GM12878 (cell line): Measurements from ENCODE around the gene AEN. TPM values are rescaled to one million over a fixed set of nuclear protein-coding genes. Genes with fewer than 3 reads are reported as not detected.

ENCODE experiments used
- ATAC-seq: fragments of 200-7000 bp; cut with Tn5 transposase; 3 replicates; pipeline ENCODE4 v1.9.1; 2020; ENCODE audit warnings: mild to moderate bottlenecking, moderate library complexity
- BruUV-seq: library from RNA; stranded (reverse); fragments of 400-500 nt; replicated peaks from 2 replicates; lab custom pipeline; 2021; lab: Mats Ljungman, UMichigan
- CTCF ChIA-PET: fragments of 300-600 bp; sonication (Branson Sonifier 250); formaldehyde crosslinking; extraction: SDS; loops from one replicate; lab custom pipeline; 2021; ENCODE audit warnings: inconsistent platforms; lab: Yijun Ruan, JAX
- POLR2A ChIA-PET: fragments of 350-600 bp; formaldehyde crosslinking; extraction: SDS; loops from one replicate; lab custom pipeline; 2021; ENCODE audit warnings: inconsistent platforms; lab: Charles Lee
- RAD21 ChIA-PET: fragments of 300-600 bp; sonication (Branson Sonifier 250); formaldehyde crosslinking; loops from one replicate; lab custom pipeline; 2023; ENCODE audit warnings: antibody characterized with exemption; ENCODE audit not compliant: unreplicated experiment; lab: Charles Lee
- SMC1A ChIA-PET: fragments of 300-600 bp; sonication (Branson Sonifier 250); formaldehyde crosslinking; loops from one replicate; lab custom pipeline; 2023; ENCODE audit not compliant: unreplicated experiment, uncharacterized antibody; lab: Charles Lee
- DNase-seq: peaks from one replicate; pipeline ENCODE4 v3.0.0-alpha.2; 2011; ENCODE audit warnings: low read depth, low spot score
- FAIRE-seq: peaks from 3 replicates; lab custom pipeline; 2011; peaks lifted over from hg19 to GRCh38; lab: Jason Lieb, UNC
- H2AFZ ChIP-seq: 2 replicates; pipeline ENCODE4 v1.6.0; 2011; ENCODE audit warnings: low read depth, low read length, control low read depth; ENCODE audit not compliant: control insufficient read depth
- H3K27ac ChIP-seq: 2 replicates; pipeline ENCODE4 v1.5.1; 2011; ENCODE audit warnings: control low read depth; ENCODE audit not compliant: control insufficient read depth, insufficient read depth
- H3K27me3 ChIP-seq, 2 experiments: replicated peaks in 1 of 2; 2 replicates each; pipeline versions ENCODE4 v1.6.0 to v1.6.1; 2011; ENCODE audit warnings: low read length in 1 of 2; ENCODE audit not compliant: control insufficient read depth in 2 of 2, insufficient read depth in 2 of 2
- H3K36me3 ChIP-seq, 2 experiments: 2 replicates each; pipeline ENCODE4 v1.5.1; 2011; ENCODE audit warnings: low read length in 1 of 2; ENCODE audit not compliant: control insufficient read depth in 2 of 2, insufficient read depth in 2 of 2
- H3K4me1 ChIP-seq: 2 replicates; pipeline ENCODE4 v1.6.1; 2011; ENCODE audit warnings: mild to moderate bottlenecking, low read length, moderate library complexity, mixed read lengths; ENCODE audit not compliant: control insufficient read depth, insufficient read depth
- H3K4me2 ChIP-seq: 2 replicates; pipeline ENCODE4 v1.6.0; 2011; ENCODE audit warnings: control low read depth; ENCODE audit not compliant: control insufficient read depth, insufficient read depth
- H3K4me3 ChIP-seq: fragments of 200-600 bp; sonication (generic); 2 replicates; pipeline ENCODE4 v1.5.1; 2016
- H3K79me2 ChIP-seq: 2 replicates; pipeline ENCODE4 v1.6.0; 2011; ENCODE audit warnings: low read length; ENCODE audit not compliant: control insufficient read depth, insufficient read depth
- H3K9ac ChIP-seq: 2 replicates; pipeline ENCODE4 v1.8.0; 2011; ENCODE audit warnings: low read length, control low read depth, mixed read lengths; ENCODE audit not compliant: control insufficient read depth, insufficient read depth
- H3K9me3 ChIP-seq: replicated peaks from 3 replicates; pipeline ENCODE4 v1.5.1; 2011; ENCODE audit warnings: mild to moderate bottlenecking, low read length; ENCODE audit not compliant: control insufficient read depth, insufficient read depth
- H4K20me1 ChIP-seq: 2 replicates; pipeline ENCODE4 v1.6.0; 2011; ENCODE audit not compliant: control insufficient read depth, insufficient read depth
- BCL11A ChIP-seq: IDR thresholded peaks from 2 replicates; pipeline ENCODE4 v1.6.1; 2011; ENCODE audit warnings: low read depth, low read length
- BHLHE40 ChIP-seq, 2 experiments: fragments of 450-650 bp in 1 of 2; IDR thresholded peaks; 2 replicates each; pipeline ENCODE4 v1.6.1; 2011 to 2017; ENCODE audit warnings: low read depth in 2 of 2, borderline replicate concordance in 1 of 2, improper control_type of control experiment in 1 of 2, low read length in 1 of 2, mild to moderate bottlenecking in 1 of 2
- CREM ChIP-seq: IDR thresholded peaks from 2 replicates; pipeline ENCODE4 v1.6.1; 2014; ENCODE audit warnings: antibody characterized with exemption, low read depth
- E2F4 ChIP-seq: IDR thresholded peaks from 2 replicates; pipeline ENCODE4 v1.6.1; 2012; ENCODE audit warnings: low read depth, low read length, improper control_type of control experiment
- FOXK2 ChIP-seq: fragments of 450-650 bp; IDR thresholded peaks from 2 replicates; pipeline ENCODE4 v1.6.1; 2017; ENCODE audit warnings: mild to moderate bottlenecking, moderate library complexity
- HDAC2 ChIP-seq: fragments of 200-600 bp; sonication (generic); IDR thresholded peaks from 2 replicates; pipeline ENCODE4 v1.6.1; 2017
- MLLT1 ChIP-seq: fragments of 450-650 bp; IDR thresholded peaks from 2 replicates; pipeline ENCODE4 v1.6.1; 2016; ENCODE audit warnings: mild to moderate bottlenecking
- MYC ChIP-seq: IDR thresholded peaks from 2 replicates; pipeline ENCODE4 v1.6.1; 2011; ENCODE audit warnings: mild to moderate bottlenecking, low read length, moderate library complexity, inconsistent platforms; ENCODE audit not compliant: insufficient read depth, insufficient replicate concordance, insufficient read length, severe bottlenecking
- NKRF ChIP-seq: fragments of 450-650 bp; conservative IDR thresholded peaks from 2 replicates; pipeline ENCODE4 v1.6.1; 2017; ENCODE audit warnings: mild to moderate bottlenecking, moderate library complexity
- NR2C2 ChIP-seq: IDR thresholded peaks from 2 replicates; pipeline ENCODE4 v1.6.1; 2011; ENCODE audit warnings: borderline replicate concordance, low read depth; ENCODE audit not compliant: control insufficient read depth, insufficient read length
- SMARCA5 ChIP-seq: fragments of 450-650 bp; IDR thresholded peaks from 2 replicates; pipeline ENCODE4 v1.6.1; 2017; ENCODE audit warnings: mild to moderate bottlenecking
- SP1 ChIP-seq: IDR thresholded peaks from one replicate; pipeline ENCODE4 v1.6.1; 2011; ENCODE audit warnings: low read depth, low read length
- TCF7 ChIP-seq: IDR thresholded peaks from 2 replicates; pipeline ENCODE4 v1.6.1; 2014; ENCODE audit warnings: antibody characterized with exemption, borderline replicate concordance
- ZNF24 ChIP-seq: fragments of 450-650 bp; IDR thresholded peaks from 2 replicates; pipeline ENCODE4 v1.6.1; 2017; ENCODE audit warnings: antibody characterized with exemption, mild to moderate bottlenecking
- ZZZ3 ChIP-seq: IDR thresholded peaks from 2 replicates; pipeline ENCODE4 v1.6.1; 2011; ENCODE audit warnings: low read depth; ENCODE audit not compliant: control insufficient read depth, insufficient read length
- WGBS: methylation state at CpG from one replicate; pipeline ENCODE4 v1.1.6; 2016; ENCODE audit warnings: low lambda C conversion rate; ENCODE audit not compliant: insufficient replicate concordance, insufficient coverage; ENCODE audit errors: missing lambda C conversion rate; 5-methylcytosine and 5-hydroxymethylcytosine counted together
- in situ Hi-C: fragments of 300-500 bp; cut with MboI; formaldehyde crosslinking; loops from 9 replicates; pipeline ENCODE4 v1.14.3; 2018; ENCODE audit warnings: mixed read lengths
- intact Hi-C: fragments of 100-400 bp; cut with micrococcal nuclease; formaldehyde crosslinking; loops from one replicate; pipeline ENCODE4 v1.14.2; 2022; ENCODE audit not compliant: unreplicated experiment
- polyA plus RNA-seq, 11 experiments: library from polyadenylated mRNA; depleted of rRNA in 4 of 11; unstranded in 6 of 11; stranded (reverse) in 5 of 11; fragments of >200 nt; fragmentation: Nextera tagmentation in 4 of 11; fragmentation: Illumina TruSeq in 1 of 11; extraction: Ambion mirVana in 4 of 11; extraction: Trizol in 1 of 11; gene quantifications; 1 replicate in 1 of 11; 2 replicates in 10 of 11; pipeline versions ENCODE4 v1.2.1 to v1.2.3, GENCODE V29; 2011 to 2016; ENCODE audit warnings: inconsistent platforms in 2 of 11, missing spikeins in 2 of 11, low read depth in 1 of 11
- total RNA-seq, 4 experiments: library from RNA; depleted of rRNA in 3 of 4; stranded (reverse); fragments of >200 nt in 3 of 4; fragmentation: Illumina TruSeq in 1 of 4; extraction: Trizol in 1 of 4; gene quantifications; 2 replicates each; pipeline versions ENCODE4 v1.2.1 to v1.2.3, GENCODE V29; 2013 to 2021

AEN gene
- total and polyA plus RNA-seq, 10 of the 15 experiments (the other 5 are each of a cell fraction or from before 2014, with no cell fraction given), result 11.7 to 81.2 (median 53.7) TPM

- no peaks in the 10 kb centered on the region for H3K79me2 ChIP-seq
- H3K9me3 ChIP-seq, result no peaks in the 10 kb centered on the region
- FAIRE-seq, result no peak
- CTCF ChIA-PET, result interaction anchor here (0.6 to 2.8 kb wide), 5 partner anchors 35 to 261 kb away, joined by 3 to 25 read pairs (median 5); no protein-coding TSS in a partner anchor
- H3K9ac ChIP-seq, result no peak overlapping the region
- TF ChIP-seq CREM (no peak), FOXK2 (no peak), E2F4 (no peak), ZZZ3 (no peak), MLLT1 (no peak), SP1 (no peak), HDAC2 (no peak), SMARCA5 (no peak), BCL11A (no peak), NR2C2 (no peak), TCF7 (no peak), MYC (no peak), BHLHE40 (IDR thresholded peaks at IDR 0.05; ENCODE audit: borderline replicate concordance in 1 of 2, low read depth in 2 of 2, low read length in 1 of 2) (no peak), ZNF24 (no peak), NKRF (no peak)
- TF ChIP-seq, all 136 proteins: peak for 0
- POLR2A ChIA-PET, result no interaction called here
- no peak overlapping the region for H3K4me3 ChIP-seq
- in situ Hi-C loops, result no loop called here
- H2AFZ ChIP-seq, result no peak overlapping the region
- ATAC-seq, result no peak
- H3K4me1 ChIP-seq, result peaks cover 15% of the 10 kb centered on the region
- H3K4me2 ChIP-seq, result no peak overlapping the region
- no peaks in the 10 kb centered on the region for H4K20me1 ChIP-seq
- SMC1A ChIA-PET, result interaction anchor here (1.0 to 4.9 kb wide), 2 partner anchors 26 to 35 kb away, joined by 3 to 37 read pairs; no protein-coding TSS in a partner anchor
- no peaks in the 10 kb centered on the region for H3K27me3 ChIP-seq
- RAD21 ChIA-PET, result interaction anchor here (1.7 to 4.2 kb wide), 2 partner anchors 35 kb away, joined by 5 to 40 read pairs; no protein-coding TSS in a partner anchor
- no peak for DNase-seq
- no TSS peak for BruUV-seq
- WGBS, result 66% methylated on average over 18 of the region's 18 CpGs
- no peaks in the 10 kb centered on the region for H3K36me3 ChIP-seq
- no peak overlapping the region for H3K27ac ChIP-seq
- intact Hi-C loops, result no loop called here
These were observed 38.1 kb downstream of the AEN start for GRCh38 chr15:88658972-88659931.
